Mucosa of rectum (tissue), 2 donors: ENCODE data around the gene ECM1.

ENCODE experiments used
- H3K27ac ChIP-seq, 2 donors: one replicate each; pipeline ENCODE4 v1.7.0; 2013; ENCODE audit warnings: inconsistent platforms in 2 of 2, low read depth in 2 of 2, low read length in 2 of 2
- H3K27me3 ChIP-seq, 2 donors: one replicate each; pipeline ENCODE4 v1.7.0; 2013; ENCODE audit warnings: low read length in 2 of 2; ENCODE audit not compliant: control insufficient read depth in 2 of 2, insufficient read depth in 2 of 2
- H3K36me3 ChIP-seq, 2 donors: one replicate each; pipeline ENCODE4 v1.7.0; 2013; ENCODE audit warnings: low read length in 2 of 2; ENCODE audit not compliant: control insufficient read depth in 2 of 2, insufficient read depth in 2 of 2
- H3K4me1 ChIP-seq, 2 donors: one replicate each; pipeline ENCODE4 v1.7.0; 2013; ENCODE audit warnings: low read length in 2 of 2, mild to moderate bottlenecking in 1 of 2; ENCODE audit not compliant: control insufficient read depth in 2 of 2, insufficient read depth in 2 of 2
- H3K4me3 ChIP-seq, 2 donors: one replicate each; pipeline ENCODE4 v1.7.0; 2013; ENCODE audit warnings: low read length in 2 of 2
- H3K9ac ChIP-seq, 2 donors: one replicate each; pipeline ENCODE4 v1.7.0; 2013; ENCODE audit warnings: low read length in 2 of 2, low read depth in 1 of 2, mild to moderate bottlenecking in 1 of 2
- H3K9me3 ChIP-seq, 2 donors: one replicate each; pipeline ENCODE4 v1.7.0; 2013; ENCODE audit warnings: low read length in 2 of 2; ENCODE audit not compliant: control insufficient read depth in 2 of 2
- donor health status: healthy.
- donor health status: Normal muscosa, but diverticular disease.

Gene ECM1

GRCh38 chr1:150555971-150556865 is 48.3 kb downstream of the ECM1 start:
- Histone ChIP-seq H3K9ac (no peak overlapping the region), H3K36me3 (peaks cover 3 to 5% of the 10 kb centered on the region in 2 donors), H3K4me1 (peaks cover 16 to 23% of the 10 kb centered on the region in 2 donors), H3K9me3 (no peaks in the 10 kb centered on the region), H3K4me3 (no peak overlapping the region), H3K27ac (no peak overlapping the region), H3K27me3 (no peaks in the 10 kb centered on the region)

- Histone ChIP-seq H3K9me3 (no peaks in the 10 kb centered on the region), H3K4me3 (no peak overlapping the region), H3K9ac (no peak overlapping the region), H3K27me3 (no peaks in the 10 kb centered on the region), H3K4me1 (peaks cover 22 to 32% of the 10 kb centered on the region in 2 donors), H3K36me3 (peaks cover 3 to 5% of the 10 kb centered on the region in 2 donors), H3K27ac (no peak overlapping the region)
Observed at GRCh38 chr1:150557065-150557600, 49.2 kb downstream of the ECM1 start.

- H3K27ac ChIP-seq, result no peak overlapping the region
- H3K4me3 ChIP-seq, result no peak overlapping the region
- H3K4me1 ChIP-seq, result peaks cover 29 to 33% of the 10 kb centered on the region in 2 donors
- H3K9me3 ChIP-seq, result no peaks in the 10 kb centered on the region
- no peak overlapping the region for H3K9ac ChIP-seq
- peaks cover 3 to 5% of the 10 kb centered on the region in 2 donors for H3K36me3 ChIP-seq
- H3K27me3 ChIP-seq, result no peaks in the 10 kb centered on the region
Observed at GRCh38 chr1:150557813-150558212, 49.9 kb downstream of the ECM1 start.

GRCh38 chr1:150558303-150558704 is 50.4 kb downstream of the ECM1 start:
- no peak overlapping the region for H3K4me3 ChIP-seq
- H3K9me3 ChIP-seq, result no peaks in the 10 kb centered on the region
- peaks cover 31 to 36% of the 10 kb centered on the region in 2 donors for H3K4me1 ChIP-seq
- H3K36me3 ChIP-seq, result peaks cover 3 to 5% of the 10 kb centered on the region in 2 donors
- no peak overlapping the region for H3K27ac ChIP-seq
- H3K9ac ChIP-seq, result no peak overlapping the region
- H3K27me3 ChIP-seq, result no peaks in the 10 kb centered on the region

- Histone ChIP-seq H3K4me1 (peaks cover 38 to 43% of the 10 kb centered on the region in 2 donors), H3K36me3 (peaks cover 3 to 5% of the 10 kb centered on the region in 2 donors), H3K9me3 (no peaks in the 10 kb centered on the region), H3K9ac (no peak overlapping the region), H3K4me3 (no peak overlapping the region), H3K27me3 (no peaks in the 10 kb centered on the region), H3K27ac (peak overlapping the region; percentile 24 to 100)
Observed at GRCh38 chr1:150558761-150559655, 51.1 kb downstream of the ECM1 start.

- H3K27me3 ChIP-seq, result no peaks in the 10 kb centered on the region
- H3K4me3 ChIP-seq, result no peak overlapping the region
- H3K27ac ChIP-seq, result peak overlapping the region; percentile 17 to 100
- peak overlapping the region in 1 of 2 donors; percentile 14 for H3K9ac ChIP-seq
- no peaks in the 10 kb centered on the region for H3K9me3 ChIP-seq
- peaks cover 3 to 5% of the 10 kb centered on the region in 2 donors for H3K36me3 ChIP-seq
- H3K4me1 ChIP-seq, result peaks cover 44 to 49% of the 10 kb centered on the region in 2 donors
Observed at GRCh38 chr1:150559656-150560010, 51.7 kb downstream of the ECM1 start.

- Histone ChIP-seq H3K36me3 (peaks cover 3 to 5% of the 10 kb centered on the region in 2 donors), H3K27ac (peak overlapping the region; percentile 97 to 100), H3K9me3 (no peaks in the 10 kb centered on the region), H3K4me1 (peaks cover 48 to 53% of the 10 kb centered on the region in 2 donors), H3K9ac (peak overlapping the region; percentile 87 to 100), H3K4me3 (peak overlapping the region; percentile 70 to 78), H3K27me3 (no peaks in the 10 kb centered on the region)
Observed at GRCh38 chr1:150560011-150560438, 52.1 kb downstream of the ECM1 start.

GRCh38 chr1:150560576-150561253 is 52.8 kb downstream of the ECM1 start:
- peaks cover 0 to under 1% of the 10 kb centered on the region in 2 donors for H3K36me3 ChIP-seq
- H3K9me3 ChIP-seq, result no peaks in the 10 kb centered on the region
- peak overlapping the region; percentile 97 to 100 for H3K27ac ChIP-seq
- peaks cover 51 to 54% of the 10 kb centered on the region in 2 donors for H3K4me1 ChIP-seq
- peak overlapping the region; percentile 87 to 100 for H3K9ac ChIP-seq
- no peaks in the 10 kb centered on the region for H3K27me3 ChIP-seq
- H3K4me3 ChIP-seq, result peak overlapping the region; percentile 70 to 78

- H3K4me1 ChIP-seq, result peaks cover 53 to 55% of the 10 kb centered on the region in 2 donors
- H3K36me3 ChIP-seq, result no peaks in the 10 kb centered on the region
- no peaks in the 10 kb centered on the region for H3K9me3 ChIP-seq
Observed at GRCh38 chr1:150561254-150561973, 53.5 kb downstream of the ECM1 start.

More at GRCh38 chr1:150561254-150561973, 53.5 kb downstream of the ECM1 start:
- Histone ChIP-seq H3K4me3 (peak overlapping the region; percentile 70 to 78), H3K9ac (peak overlapping the region; percentile 87 to 100), H3K27me3 (no peaks in the 10 kb centered on the region), H3K27ac (peak overlapping the region; percentile 97 to 100)
